ENCODE results near the gene MEIS3.

DNA sequence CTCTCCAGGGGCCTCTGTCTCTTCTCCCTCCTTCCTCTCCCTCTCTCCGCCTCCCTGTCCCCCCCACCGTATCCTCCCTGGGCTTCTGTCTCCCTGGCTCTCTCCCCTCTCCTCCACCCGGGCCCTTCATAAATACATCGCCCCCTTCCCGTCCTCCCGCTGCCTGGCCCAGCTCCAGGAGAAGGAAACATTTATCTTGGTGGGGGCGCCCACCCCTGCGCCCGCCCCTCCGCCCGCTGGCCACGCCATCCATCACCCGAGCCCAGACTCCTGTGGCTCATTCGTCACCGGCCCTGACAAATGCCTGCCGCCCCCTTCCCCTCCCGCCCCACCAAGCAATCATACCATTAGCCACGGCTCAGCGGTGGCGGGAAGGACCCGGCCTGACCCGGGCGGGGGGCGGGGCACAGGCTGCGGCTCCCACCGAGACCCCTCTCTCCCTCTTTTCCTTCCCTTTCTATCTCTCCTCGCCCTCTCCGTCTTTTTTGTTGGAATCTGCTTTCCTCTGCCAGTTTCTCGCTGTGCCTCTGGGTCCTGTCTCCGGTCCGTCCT lies 2.6 kb upstream of the MEIS3 start:
- TF ChIP-seq IRF4 (IDR thresholded peaks at IDR 0.05; ENCODE audit: low read depth, low read length) (no peak), SIN3A (IDR thresholded peaks at IDR 0.05; ENCODE audit: low read depth, low read length) (no peak), EZH2 (IDR thresholded peaks at IDR 0.05; ENCODE audit: borderline replicate concordance, control insufficient read depth, low read depth, low read length) (no peak), CREB1 (IDR thresholded peaks at IDR 0.05; ENCODE audit: low read depth) (no peak), POLR2AphosphoS5 (IDR thresholded peaks at IDR 0.05; ENCODE audit: low read length) (no peak), SP1 (IDR thresholded peaks at IDR 0.05; ENCODE audit: low read depth, low read length) (no peak), POLR2A (IDR thresholded peaks at IDR 0.05; ENCODE audit: low read depth, low read length) (no peak), POLR2AphosphoS2 (IDR thresholded peaks at IDR 0.05; ENCODE audit: low read depth, low read length) (no peak), SRF (IDR thresholded peaks at IDR 0.05; ENCODE audit: low read depth in 2 of 2, low read length in 2 of 2) (no peak), SUZ12 (IDR thresholded peaks at IDR 0.05; ENCODE audit: unreplicated experiment) (peak; percentile 65)
- TF ChIP-seq, protein P1, sequence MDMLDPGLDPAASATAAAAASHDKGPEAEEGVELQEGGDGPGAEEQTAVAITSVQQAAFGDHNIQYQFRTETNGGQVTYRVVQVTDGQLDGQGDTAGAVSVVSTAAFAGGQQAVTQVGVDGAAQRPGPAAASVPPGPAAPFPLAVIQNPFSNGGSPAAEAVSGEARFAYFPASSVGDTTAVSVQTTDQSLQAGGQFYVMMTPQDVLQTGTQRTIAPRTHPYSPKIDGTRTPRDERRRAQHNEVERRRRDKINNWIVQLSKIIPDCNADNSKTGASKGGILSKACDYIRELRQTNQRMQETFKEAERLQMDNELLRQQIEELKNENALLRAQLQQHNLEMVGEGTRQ (IDR thresholded peaks at IDR 0.05; ENCODE audit: borderline replicate concordance, low read depth, low read length) = no peak
- TF ChIP-seq, protein P2, sequence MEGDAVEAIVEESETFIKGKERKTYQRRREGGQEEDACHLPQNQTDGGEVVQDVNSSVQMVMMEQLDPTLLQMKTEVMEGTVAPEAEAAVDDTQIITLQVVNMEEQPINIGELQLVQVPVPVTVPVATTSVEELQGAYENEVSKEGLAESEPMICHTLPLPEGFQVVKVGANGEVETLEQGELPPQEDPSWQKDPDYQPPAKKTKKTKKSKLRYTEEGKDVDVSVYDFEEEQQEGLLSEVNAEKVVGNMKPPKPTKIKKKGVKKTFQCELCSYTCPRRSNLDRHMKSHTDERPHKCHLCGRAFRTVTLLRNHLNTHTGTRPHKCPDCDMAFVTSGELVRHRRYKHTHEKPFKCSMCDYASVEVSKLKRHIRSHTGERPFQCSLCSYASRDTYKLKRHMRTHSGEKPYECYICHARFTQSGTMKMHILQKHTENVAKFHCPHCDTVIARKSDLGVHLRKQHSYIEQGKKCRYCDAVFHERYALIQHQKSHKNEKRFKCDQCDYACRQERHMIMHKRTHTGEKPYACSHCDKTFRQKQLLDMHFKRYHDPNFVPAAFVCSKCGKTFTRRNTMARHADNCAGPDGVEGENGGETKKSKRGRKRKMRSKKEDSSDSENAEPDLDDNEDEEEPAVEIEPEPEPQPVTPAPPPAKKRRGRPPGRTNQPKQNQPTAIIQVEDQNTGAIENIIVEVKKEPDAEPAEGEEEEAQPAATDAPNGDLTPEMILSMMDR (IDR thresholded peaks at IDR 0.05 in 2 of 3, conservative IDR thresholded peaks at IDR 0.05 in 1 of 3; ENCODE audit: control insufficient read depth in 2 of 3, extremely low read depth in 1 of 3, insufficient read depth in 1 of 3, low read depth in 3 of 3, low read length in 3 of 3) = no peak
